ENCODE results near the gene TENM4.

- TF ChIP-seq POLR2AphosphoS5 (IDR thresholded peaks at IDR 0.05; ENCODE audit: low read depth, low read length) (no peak), CTCF (IDR thresholded peaks at IDR 0.05) (no peak), REST (IDR thresholded peaks at IDR 0.05; ENCODE audit: insufficient read depth in 1 of 2, low read depth in 2 of 2, low read length in 1 of 2) (no peak), TCF7L2 (IDR thresholded peaks at IDR 0.05; ENCODE audit: low read depth, low read length) (no peak), SIN3A (IDR thresholded peaks at IDR 0.05; ENCODE audit: borderline replicate concordance, insufficient read depth, low read depth, low read length) (no peak)
These were observed 247.0 kb downstream of the TENM4 start for GRCh38 chr11:79193663-79194310.
